Femur (tissue), 1 donor: ENCODE data around the gene ACTN4.
A peak's percentile ranks its signal among the peaks of the same experiment; 100 is the strongest.
"Not testable (repeated sequence)": the region's sequence is repeated elsewhere in the genome, so short reads cannot be mapped to it uniquely, and the experiment has no call there.

Experiments used
- DNase-seq: peaks from one replicate; pipeline ENCODE4 v3.0.0-alpha.2; 2017

ACTN4 gene

DNA sequence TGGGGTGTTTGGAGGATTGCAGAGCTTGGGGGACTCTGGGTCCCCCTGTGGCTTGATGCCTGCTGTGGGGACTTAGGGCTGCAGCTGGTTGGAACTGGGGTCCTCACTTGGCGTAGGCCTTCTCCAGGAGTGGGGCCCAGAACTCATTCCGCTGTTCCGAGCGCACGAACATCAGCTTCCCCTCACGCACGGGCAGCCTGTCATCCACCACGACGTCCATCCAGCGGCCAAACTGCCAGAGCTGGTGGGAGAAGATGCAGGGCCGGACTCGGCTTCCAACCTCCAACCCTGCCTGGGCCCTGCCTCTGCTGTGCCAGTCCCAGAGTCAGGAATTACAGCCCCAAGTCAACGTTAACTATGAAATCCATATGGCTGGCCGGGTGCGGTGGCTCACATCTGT lies 94.2 kb downstream of the ACTN4 start:
- no peak for DNase-seq

DNA sequence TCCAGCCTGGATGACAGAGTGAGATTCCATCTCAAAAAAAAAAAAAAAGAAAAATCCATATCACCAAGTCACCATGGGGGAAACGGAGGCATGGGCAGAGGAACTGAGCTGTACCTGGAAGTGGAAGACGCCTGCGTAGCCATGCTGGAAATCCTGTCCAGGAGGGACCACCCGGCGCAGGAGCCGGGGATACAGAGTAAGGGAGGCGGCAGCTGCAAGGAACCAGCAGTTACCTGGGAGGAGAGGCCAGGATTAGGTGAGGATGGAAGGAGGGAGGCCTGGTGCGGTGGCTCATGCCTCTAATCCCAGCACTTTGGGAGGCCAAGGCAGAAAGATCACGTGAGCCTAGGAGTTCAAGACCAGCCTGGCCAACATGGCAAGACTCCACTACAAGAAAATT lies 94.8 kb downstream of the ACTN4 start:
- DNase-seq = no peak

DNA sequence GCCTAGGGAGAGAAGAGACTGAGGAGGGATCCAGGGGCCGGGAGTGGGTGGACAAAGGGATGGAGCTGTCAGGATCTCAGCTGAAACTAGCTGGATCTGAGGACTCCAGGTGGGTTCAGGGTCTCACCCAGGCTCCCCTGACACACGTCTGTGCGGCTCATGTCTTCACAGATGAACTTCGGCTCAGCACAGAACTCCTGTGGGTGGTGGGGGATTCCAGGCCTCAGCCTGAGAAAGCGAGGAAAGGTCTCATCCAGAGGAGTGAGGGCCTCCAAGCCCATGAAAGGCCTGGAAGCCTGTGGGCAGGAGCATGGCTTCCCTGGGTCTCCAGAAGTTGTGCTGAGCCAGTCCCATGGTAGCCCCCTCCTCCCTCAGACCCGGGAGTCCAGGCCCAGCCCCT lies 95.5 kb downstream of the ACTN4 start:
- DNase-seq = no peak

DNA sequence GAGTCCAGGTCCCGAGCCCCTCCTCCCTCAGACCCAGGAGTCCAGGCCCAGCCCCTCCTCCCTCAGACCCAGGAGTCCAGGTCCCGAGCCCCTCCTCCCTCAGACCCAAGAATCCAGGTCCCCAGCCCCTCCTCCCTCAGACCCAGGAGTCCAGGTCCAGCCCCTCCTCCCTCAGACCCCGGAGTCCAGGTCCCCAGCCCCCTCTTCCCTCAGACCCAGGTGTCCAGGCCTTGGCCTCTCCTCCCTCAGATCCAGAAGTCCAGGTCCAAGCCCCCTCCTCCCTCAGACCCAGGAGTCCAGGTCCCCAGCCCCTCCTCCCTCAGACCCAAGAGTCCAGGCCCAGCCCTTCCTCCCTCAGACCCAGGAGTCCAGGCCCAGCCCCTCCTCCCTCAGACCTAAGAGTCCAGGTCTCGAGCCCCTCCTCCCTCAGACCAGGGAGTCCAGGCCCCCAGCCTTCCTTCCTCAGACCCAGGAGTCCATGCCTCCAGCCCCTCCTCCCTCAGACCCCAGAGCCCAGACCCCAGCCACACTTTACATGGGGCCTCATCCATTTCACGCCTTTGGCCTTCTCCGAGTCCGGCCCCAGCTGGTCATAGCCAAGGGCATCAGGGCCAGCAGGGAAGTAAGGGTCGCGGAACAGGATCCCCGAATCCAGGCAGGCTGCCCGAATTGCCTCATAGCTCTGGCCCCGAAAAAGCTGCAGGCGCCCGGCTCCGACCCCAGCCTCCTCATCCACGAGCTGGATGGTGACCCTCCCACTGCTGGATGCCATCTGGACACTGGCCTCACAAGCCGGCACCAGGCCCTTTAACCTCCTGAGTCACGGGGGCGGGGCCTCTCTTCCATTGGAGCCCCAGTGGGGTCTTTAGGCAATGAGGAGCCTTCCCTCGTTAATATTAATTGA lies 96.2 kb downstream of the ACTN4 start:
- no peak for DNase-seq

DNA sequence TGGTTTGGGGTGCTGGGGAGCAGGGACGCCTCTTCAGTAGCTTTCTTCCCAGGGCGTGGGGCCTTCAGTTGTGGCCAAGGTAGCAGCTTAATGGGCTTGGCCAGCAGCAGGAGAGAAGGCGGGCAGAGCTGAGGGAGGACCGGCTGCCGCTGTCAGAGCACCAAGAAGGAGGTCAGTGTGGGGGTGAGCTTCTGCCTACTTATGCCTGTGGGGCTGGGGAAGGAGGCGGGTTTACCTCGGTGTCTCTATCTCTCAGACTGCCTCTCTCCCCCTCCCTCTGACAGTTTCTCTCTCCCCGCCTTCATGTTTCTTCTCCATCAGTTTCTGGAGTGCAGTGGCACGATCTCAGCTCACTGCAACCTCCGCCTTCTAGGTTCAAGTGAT lies 96.8 kb downstream of the ACTN4 start, which contains the start of gene CAPN12:
Gene CAPN12 (minus strand): TSS at position 177 of the 384 bp plus-strand sequence. CDS start 309 bp downstream, outside the sequence.
- no peak for DNase-seq

DNA sequence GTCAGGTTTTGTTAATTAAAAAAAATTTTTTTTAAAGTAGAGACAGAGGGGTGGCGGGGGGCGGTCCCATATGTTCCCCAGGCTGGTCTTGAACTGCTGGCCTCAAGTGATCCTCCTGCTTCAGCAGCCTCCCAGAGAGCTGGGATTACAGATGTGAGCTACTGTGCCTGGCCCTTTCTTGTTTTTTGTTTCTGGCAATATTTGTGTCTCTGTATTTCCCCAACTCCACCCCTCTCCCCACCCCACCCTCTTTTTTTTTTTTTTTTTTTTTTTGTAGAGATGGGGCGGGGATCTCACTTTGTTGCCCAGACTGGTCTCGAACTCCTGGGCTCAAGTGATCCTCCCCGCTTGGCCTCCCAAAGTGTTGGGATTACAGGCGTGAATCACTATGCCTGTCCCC lies 97.4 kb downstream of the ACTN4 start:
- DNase-seq = no peak

DNA sequence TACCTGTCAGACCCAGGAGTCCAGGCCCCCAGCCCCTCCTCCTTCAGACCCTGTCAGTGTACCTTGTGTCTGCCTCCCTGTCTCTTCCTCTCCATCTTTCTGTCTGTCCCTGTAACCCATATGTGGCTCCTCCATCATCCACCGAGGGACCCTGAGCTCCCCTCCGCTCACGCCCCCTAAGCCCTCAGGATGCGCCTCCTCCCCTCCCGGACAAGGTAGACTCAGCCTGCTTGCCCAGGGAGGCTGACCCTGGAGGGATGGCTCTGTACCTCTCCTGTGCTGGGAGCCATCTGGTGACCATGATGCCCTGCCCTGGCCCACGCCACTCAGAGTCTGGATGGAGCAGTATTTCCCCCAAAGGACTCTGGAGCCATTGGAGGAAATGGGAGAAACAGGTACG lies 97.9 kb downstream of the ACTN4 start:
- DNase-seq = no peak

DNA sequence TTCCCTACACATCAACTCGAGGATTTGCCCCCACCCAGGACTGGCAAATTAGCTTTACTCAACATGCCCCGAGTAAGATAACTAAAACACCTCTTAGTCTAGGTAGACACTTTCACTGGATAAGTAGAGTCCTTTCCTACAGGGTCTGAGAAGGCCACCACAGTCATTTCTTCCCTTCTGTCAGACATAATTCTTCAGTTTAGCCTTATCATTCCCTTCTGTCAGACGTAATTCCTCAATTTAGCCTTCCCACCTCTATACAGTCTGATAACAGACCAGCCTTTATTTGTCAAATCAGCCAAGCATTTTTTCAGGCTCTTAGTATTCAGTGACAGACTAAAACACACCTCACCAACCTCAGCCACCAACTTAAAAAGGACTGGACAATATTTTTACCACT lies 106.3 kb downstream of the ACTN4 start:
- DNase-seq = not testable (repeated sequence)

DNA sequence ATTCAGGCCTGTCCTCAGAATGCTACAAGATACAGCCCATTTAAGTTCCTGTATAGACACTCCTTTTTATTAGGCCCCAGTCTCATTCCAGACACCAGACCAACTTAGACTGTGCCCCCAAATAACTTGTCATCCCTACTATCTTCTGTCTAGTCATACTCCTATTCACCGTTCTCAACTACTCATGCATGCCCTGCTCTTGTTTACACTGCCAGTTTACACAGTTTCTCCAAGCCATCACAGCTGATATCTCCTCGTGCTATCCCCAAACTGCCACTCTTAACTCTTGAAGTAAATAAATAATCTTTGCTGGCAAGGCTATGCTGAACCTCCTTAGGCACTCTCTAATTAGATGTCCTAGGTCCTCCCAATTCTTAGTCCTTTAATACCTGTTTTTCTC lies 106.7 kb downstream of the ACTN4 start:
- not testable (repeated sequence) for DNase-seq

DNA sequence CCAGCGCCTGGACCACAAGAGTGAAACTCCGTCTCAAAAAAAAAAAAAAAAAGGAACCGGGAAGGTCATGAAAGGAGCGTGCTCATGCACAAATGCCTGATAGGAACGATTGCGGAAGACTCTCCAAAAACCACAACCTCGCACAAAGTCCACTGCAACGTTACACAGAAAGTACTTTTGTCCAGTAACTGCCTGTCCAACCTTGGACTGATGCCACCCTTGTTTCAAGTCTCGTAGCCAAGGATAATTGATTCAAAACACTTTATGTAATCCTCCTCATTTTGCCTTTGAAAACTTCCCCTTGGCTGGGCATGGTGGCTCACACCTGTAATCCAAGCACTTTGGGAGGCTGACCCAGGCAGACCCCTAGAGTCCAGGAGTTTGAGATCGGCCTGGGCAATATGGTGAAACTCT lies 112.1 kb downstream of the ACTN4 start:
- no peak for DNase-seq

DNA sequence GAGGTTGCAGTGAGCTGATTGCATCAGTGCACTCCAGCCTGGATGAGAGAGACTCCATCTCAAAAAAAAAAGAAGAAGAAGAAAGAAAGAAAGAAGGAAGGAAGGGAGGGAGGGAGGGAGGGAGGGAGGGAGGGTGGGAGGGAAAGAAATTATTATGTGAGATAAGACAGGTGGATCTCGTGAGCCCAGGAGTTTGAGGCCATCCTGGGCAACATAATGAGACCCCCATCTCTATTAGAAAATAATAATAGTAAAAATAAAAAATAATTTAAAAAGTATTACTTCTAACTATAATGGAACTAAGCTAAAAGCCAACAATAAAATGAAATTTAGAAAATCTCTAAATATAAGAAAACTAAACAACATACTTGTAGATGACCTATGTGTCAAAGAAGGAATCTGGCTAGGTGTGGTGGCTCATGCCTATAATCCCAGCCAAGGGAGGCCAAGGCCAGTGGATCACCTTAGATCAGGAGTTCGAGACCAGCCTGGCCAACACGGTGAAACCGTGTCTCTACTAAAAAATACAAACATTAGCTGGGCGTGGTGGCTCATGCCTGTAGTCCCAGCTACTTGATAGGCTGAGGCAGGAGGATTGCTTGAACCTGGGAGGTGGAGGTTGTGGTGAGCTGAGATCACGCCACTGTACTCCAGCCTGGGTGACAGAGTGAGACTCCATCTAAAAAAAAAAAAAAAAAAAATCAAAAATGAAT lies 113.5 kb downstream of the ACTN4 start:
- not testable (repeated sequence) for DNase-seq

DNA sequence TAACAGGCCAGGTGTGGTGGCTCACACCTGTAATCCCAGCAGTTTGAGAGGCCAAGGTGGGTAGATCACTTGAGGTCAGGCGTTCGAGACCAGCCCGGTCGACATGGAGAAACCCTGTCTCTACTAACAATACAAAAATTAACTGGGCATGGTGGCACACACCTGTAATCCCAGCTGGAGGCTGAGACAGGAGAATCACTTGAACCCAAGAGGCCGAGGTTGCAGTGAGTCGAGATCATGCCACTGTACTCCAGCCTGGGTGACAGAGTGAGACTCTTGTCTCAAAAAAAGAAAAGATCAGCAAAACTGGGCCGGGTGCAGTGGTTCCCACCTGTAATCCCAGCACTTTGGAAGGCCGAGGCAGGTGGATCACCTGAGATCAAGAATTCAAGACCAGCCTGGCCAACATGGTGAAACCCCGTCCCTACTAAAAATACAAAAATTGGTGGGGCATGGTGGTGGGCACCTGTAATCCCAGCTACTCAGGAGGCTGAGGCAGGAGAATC lies 114.5 kb downstream of the ACTN4 start:
- DNase-seq = not testable (repeated sequence)

DNA sequence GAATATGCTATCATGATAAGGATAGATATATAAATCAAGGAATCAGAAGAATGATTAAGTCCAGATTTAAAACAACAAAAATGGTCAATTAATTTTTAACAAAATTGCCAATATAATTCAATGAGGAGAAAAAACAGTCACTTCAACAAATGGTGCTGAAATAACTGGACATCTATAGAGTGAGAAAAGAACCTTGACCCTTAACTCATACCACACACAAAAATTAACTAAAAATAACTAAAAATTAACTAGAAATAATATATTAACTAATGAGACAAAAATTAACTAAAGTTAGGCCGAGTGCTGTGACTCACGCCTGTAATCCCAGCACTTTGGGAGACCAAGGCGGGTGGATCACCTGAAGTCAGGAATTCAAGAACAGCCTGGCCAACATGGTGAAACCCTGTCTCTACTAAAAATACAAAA lies 116.4 kb downstream of the ACTN4 start:
- no peak for DNase-seq

DNA sequence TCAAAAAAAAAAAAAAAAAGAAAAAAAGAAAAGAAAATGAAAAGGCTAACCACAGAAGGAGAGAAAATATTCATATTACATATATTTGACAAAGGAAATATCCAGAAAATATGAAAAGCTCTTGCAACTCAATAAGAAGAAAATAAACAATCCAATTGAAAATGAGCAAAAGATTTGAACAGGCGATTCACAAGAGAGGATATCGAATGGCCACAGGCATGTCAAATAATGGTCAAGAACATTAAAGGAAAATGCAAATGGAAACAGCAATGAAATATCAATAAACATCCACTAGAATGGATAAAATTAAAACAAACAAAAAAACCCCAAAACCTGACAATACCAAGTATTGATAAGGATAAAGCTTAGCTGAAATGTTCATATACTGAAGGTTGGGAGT lies 117.8 kb downstream of the ACTN4 start:
- no peak for DNase-seq

DNA sequence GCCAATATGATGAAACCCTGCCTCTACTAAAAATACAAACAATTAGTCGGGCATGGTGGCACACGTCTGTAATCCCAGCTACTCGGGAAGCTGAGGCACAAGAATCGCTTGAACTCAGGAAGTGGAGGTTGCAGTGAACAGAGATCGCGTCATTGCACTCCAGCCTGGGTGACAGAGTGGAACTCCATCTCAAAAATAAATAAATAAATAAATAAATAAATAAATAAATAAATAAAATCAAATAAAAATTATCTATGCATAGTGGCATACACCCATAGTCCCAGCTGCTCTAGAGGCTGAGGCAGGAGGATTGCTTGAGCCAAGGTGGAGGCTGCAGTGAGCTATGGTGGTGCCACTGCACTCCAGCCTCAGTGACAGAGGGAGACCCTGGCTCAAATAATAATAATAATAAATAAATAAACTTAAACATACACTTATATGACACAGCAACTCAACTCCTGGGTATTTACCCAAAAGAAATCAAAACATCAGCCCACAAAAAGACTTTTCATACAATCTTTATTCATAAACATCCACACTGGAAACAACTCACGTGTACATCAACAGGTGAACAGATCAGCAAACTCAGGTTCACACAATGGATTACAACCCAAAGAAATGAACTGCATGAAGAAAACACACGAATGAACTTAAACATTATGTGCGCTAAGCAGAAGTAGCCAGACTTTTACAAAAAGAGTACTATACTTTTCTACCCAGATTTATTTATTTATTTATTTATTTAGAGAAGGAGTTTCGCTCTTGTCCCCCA lies 119.0 kb downstream of the ACTN4 start:
- no peak for DNase-seq

DNA sequence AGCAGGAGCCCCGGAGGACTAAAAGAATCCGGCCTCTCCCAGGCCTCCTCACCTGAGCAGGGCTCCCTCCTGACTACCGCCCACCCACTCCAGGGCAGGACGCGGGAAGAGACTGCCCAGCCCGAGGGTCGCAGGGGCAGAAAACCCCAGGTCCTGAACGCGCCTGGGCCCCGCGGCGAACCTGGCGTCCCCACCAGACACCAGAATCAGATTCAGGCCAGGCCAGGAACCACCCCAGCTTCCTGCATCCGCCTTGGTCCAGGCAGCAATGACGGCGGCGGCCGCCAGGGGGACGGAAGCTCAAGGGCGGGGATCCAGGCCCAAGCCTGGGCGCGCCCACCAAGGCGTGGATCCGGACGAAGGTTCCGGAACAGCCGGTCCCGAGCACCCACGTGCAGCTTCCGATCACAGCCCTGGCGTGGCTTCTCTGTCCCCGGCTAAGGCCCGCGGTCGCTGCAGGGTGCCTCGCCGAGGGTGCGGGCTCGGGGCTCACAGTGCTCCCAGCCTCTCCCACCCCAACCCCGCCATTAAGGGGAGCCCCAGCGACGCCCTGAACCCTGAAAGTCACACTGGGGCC lies 122.3 kb downstream of the ACTN4 start:
- DNase-seq = peak; percentile 92

DNA sequence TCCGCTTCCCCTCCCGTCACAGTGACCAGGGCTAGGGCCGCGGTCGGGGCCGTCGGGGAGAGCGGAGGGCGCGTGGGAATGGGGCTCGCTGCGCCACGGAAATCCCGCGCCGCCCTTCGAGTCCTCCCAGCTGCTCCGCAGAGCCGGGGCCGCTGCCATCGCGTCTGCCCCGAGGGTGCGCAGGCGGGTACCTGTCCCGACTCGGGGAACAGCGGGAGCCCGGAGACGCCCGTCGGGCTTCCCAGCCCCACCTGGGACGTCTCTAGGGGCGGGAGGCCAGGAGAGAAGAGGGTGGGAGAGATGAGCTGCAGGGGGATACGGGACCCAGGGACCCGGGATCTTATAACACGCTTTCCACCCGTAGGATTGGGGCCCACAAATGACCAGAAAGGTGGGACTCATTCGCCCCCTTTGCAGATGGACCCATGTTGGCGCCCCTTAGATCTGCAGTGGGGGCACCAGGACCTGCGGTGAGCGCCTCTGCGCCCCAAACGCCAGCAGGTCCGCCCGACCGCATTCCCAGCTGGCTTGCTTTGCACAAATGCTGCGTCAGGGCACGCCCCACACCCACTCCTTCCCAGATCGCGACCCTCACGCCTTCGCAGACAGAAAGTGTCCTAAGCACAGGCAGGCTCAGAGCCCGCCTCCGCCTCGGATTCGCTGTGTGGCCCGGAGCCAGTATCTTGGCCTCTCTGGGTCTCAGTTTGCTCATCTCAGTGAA lies 122.9 kb downstream of the ACTN4 start:
- DNase-seq = not testable (repeated sequence)

DNA sequence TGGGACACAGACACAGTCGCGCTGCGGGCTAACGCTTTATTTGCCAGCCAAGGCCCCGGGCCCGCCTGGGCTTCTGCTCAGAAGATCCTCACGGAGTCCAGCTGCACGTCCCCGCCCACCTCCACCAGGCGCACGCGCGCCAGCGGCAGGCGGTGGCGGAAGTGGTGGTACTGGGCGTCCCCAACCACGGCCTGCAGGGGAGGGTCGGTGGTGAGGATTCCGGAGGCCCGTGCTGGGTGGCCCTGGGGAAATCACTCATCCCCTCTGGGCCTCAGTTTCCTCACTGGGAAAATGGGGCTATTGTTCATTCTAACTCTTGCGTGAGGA lies 123.5 kb downstream of the ACTN4 start:
- DNase-seq = not testable (repeated sequence)

DNA sequence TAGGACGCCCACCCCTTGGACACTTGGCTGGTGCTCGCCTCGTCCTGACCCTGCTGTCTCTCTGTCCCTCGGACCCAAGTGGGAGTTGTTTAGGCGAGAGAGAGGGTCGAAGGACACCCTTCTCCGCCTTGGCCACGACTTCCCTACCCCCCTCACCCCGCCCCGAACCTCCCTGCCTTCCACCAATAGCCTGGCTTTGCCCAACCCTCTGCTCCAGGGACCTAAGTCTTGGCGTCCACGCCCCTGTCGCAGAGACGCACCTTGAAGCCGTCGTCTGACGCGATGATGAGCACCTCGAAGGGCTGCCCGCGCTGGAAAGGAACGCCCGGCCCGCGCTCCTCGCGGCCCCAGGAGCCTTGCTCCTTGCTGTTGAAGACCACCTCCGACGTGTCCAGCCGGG lies 124.1 kb downstream of the ACTN4 start:
- not testable (repeated sequence) for DNase-seq

DNA sequence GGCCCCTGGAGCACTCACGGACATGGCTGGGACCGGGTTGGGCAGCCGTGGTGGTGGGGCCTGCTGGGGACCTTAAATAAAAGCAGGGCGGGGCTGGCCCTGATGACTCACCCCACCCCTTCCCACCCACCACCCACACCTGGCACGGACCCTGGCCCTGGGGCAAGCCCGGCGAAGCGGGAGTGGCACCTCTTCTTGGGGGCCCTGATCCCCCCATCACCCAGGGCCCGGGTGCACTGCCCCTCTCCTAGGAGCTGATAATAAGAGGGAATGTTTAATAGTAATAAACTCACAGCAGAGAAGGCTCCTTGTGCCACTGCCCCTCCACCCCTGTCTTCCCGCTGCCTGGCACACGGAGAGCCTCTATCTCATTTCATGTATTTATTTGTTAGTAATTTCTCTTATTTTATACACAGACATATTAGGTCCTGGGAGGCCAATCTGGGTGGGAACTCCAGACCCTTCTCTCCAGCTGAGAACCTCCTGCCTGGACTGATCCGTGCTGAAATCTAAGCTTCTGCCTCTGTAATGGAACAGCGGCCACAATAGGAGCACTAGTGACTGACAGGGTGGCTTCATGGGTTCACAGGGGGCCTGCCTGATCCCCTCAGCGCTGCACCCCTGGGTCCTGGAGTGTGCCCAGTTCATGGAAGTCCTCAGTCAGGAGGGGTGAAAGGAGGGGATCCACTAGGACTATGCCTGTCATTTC lies 126.2 kb downstream of the ACTN4 start, which contains the start of gene LGALS7:
Gene LGALS7 (minus strand): TSS at position 49 of the 709 bp plus-strand sequence. CDS start 25 bp downstream, at position 24.
- no peak for DNase-seq
